ENCODE data around the gene ZGRF1.

DNA sequence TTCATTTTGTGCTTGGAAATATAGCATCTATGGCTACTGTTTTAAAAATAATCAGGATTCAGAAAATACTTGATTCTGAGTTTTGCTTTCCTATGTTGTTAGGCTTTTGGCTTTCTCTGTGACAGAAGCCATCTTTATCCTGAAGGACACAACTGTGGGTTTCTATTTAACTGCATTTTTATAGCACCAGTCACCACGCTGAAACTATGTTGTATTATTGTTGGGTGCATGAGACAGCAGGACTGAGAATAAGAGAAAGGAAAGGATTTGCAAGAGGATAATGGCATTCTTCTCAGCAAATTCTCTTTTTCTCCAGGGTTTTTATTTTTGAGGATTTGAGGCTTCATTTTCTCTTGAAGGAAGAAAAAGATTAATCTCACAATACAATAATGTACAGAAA is 110.6 kb downstream of the ZGRF1 start:
- no peak for TF ChIP-seq EZH2 (IDR thresholded peaks at IDR 0.05)
- TF ChIP-seq, protein P1, sequence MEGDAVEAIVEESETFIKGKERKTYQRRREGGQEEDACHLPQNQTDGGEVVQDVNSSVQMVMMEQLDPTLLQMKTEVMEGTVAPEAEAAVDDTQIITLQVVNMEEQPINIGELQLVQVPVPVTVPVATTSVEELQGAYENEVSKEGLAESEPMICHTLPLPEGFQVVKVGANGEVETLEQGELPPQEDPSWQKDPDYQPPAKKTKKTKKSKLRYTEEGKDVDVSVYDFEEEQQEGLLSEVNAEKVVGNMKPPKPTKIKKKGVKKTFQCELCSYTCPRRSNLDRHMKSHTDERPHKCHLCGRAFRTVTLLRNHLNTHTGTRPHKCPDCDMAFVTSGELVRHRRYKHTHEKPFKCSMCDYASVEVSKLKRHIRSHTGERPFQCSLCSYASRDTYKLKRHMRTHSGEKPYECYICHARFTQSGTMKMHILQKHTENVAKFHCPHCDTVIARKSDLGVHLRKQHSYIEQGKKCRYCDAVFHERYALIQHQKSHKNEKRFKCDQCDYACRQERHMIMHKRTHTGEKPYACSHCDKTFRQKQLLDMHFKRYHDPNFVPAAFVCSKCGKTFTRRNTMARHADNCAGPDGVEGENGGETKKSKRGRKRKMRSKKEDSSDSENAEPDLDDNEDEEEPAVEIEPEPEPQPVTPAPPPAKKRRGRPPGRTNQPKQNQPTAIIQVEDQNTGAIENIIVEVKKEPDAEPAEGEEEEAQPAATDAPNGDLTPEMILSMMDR (IDR thresholded peaks at IDR 0.05): no peak
- no peak for TF ChIP-seq EZH2phosphoT487 (IDR thresholded peaks at IDR 0.05)
